GM23338 (cell line): ENCODE results near the gene NDOR1. TPM values are rescaled to one million over a fixed set of nuclear protein-coding genes. Genes with fewer than 3 reads are reported as not detected.

Experiments
- ATAC-seq: fragments of 200-7000 bp; cut with Tn5 transposase; 3 replicates; pipeline ENCODE4 v1.9.1; 2020
- DNase-seq: peaks from one replicate; pipeline ENCODE4 v3.0.0-alpha.2; 2015; ENCODE audit warnings: low spot score
- H2AFZ ChIP-seq: fragments of 200-600 bp; sonication (generic); 2 replicates; pipeline ENCODE4 v1.8.0; 2016; ENCODE audit warnings: antibody characterized with exemption, mild to moderate bottlenecking, moderate library complexity
- H3F3A ChIP-seq: fragments of 200-600 bp; sonication (generic); replicated peaks from 2 replicates; pipeline ENCODE4 v1.8.0; 2017; ENCODE audit warnings: antibody characterized with exemption, mixed run types, low read depth
- H3K27ac ChIP-seq: fragments of 200-600 bp; sonication (generic); 2 replicates; pipeline ENCODE4 v1.6.1; 2016; ENCODE audit warnings: low read depth
- H3K27me3 ChIP-seq: fragments of 200-600 bp; sonication (generic); 2 replicates; pipeline ENCODE4 v1.8.0; 2016; ENCODE audit warnings: mild to moderate bottlenecking, mixed run types, moderate library complexity; ENCODE audit not compliant: insufficient read depth
- H3K36me3 ChIP-seq: fragments of 200-600 bp; sonication (generic); 2 replicates; pipeline ENCODE4 v1.8.0; 2016; ENCODE audit warnings: mild to moderate bottlenecking; ENCODE audit not compliant: insufficient read depth
- H3K4me1 ChIP-seq: fragments of 200-600 bp; sonication (generic); 2 replicates; pipeline ENCODE4 v1.8.0; 2016; ENCODE audit warnings: mild to moderate bottlenecking, moderate library complexity; ENCODE audit not compliant: insufficient read depth
- H3K4me2 ChIP-seq: fragments of 200-600 bp; sonication (generic); 2 replicates; pipeline ENCODE4 v1.7.1; 2017; ENCODE audit warnings: mixed run types
- H3K4me3 ChIP-seq: fragments of 200-600 bp; sonication (generic); 2 replicates; pipeline ENCODE4 v1.6.1; 2016; ENCODE audit warnings: mixed run types
- H3K79me2 ChIP-seq: fragments of 200-600 bp; sonication (generic); replicated peaks from 2 replicates; pipeline ENCODE4 v1.8.0; 2017; ENCODE audit warnings: mild to moderate bottlenecking; ENCODE audit not compliant: insufficient read depth
- H3K9me2 ChIP-seq: fragments of 200-600 bp; sonication (generic); 2 replicates; pipeline ENCODE4 v1.8.0; 2017; ENCODE audit not compliant: insufficient read depth
- H4K20me1 ChIP-seq: fragments of 200-600 bp; sonication (generic); replicated peaks from 2 replicates; pipeline ENCODE4 v1.8.0; 2017; ENCODE audit warnings: mild to moderate bottlenecking; ENCODE audit not compliant: insufficient read depth
- H3K27ac Mint-ChIP-seq: 2 replicates; pipeline ENCODE4 v1.8.0; 2020; ENCODE audit warnings: inconsistent platforms, mild to moderate bottlenecking, moderate library complexity, mixed read lengths
- H3K27me3 Mint-ChIP-seq: 3 replicates; pipeline ENCODE4 v1.8.0; 2022; ENCODE audit warnings: low read depth, mild to moderate bottlenecking, moderate library complexity, mixed read lengths, inconsistent platforms; ENCODE audit not compliant: insufficient read depth, poor library complexity
- H3K36me3 Mint-ChIP-seq: 3 replicates; pipeline ENCODE4 v1.8.0; 2021; ENCODE audit warnings: low read depth, mild to moderate bottlenecking, inconsistent platforms, moderate library complexity, mixed read lengths
- H3K4me1 Mint-ChIP-seq: 3 replicates; pipeline ENCODE4 v1.8.0; 2020; ENCODE audit warnings: mild to moderate bottlenecking, inconsistent platforms, mixed read lengths
- H3K4me3 Mint-ChIP-seq: 3 replicates; pipeline ENCODE4 v1.8.0; 2021; ENCODE audit warnings: moderate library complexity, mild to moderate bottlenecking, inconsistent platforms, mixed read lengths
- H3K9me3 Mint-ChIP-seq: 3 replicates; pipeline ENCODE4 v1.8.0; 2020; ENCODE audit warnings: moderate library complexity, mild to moderate bottlenecking, inconsistent platforms, mixed read lengths
- EZH2phosphoT487 ChIP-seq: fragments of 200-600 bp; sonication (generic); IDR thresholded peaks from one replicate; pipeline ENCODE4 v1.8.1; 2018; ENCODE audit warnings: antibody characterized with exemption; ENCODE audit not compliant: unreplicated experiment
- JUNB ChIP-seq: IDR thresholded peaks from one replicate; pipeline ENCODE4 v1.6.1; 2016; ENCODE audit warnings: antibody characterized with exemption; ENCODE audit not compliant: unreplicated experiment
- NANOG ChIP-seq: IDR thresholded peaks from 2 replicates; pipeline ENCODE4 v1.6.1; 2016; ENCODE audit warnings: antibody characterized with exemption, borderline replicate concordance
- POLR2AphosphoS5 ChIP-seq: IDR thresholded peaks from 2 replicates; pipeline ENCODE4 v1.6.1; 2016; ENCODE audit warnings: antibody characterized with exemption, low read depth
- STAT1 ChIP-seq: IDR thresholded peaks from one replicate; pipeline ENCODE4 v1.6.1; 2016; ENCODE audit warnings: antibody characterized with exemption; ENCODE audit not compliant: unreplicated experiment
- ZNF331 ChIP-seq: fragments of 250-450 bp; sonication (Bioruptor Pico); IDR thresholded peaks from 2 replicates; pipeline ENCODE4 v1.5.0; 2020; ENCODE audit warnings: low read depth, mild to moderate bottlenecking, moderate library complexity
- polyA plus RNA-seq: library from polyadenylated mRNA; unstranded; fragments of >200 nt; fragmentation: Nextera tagmentation; extraction: Ambion mirVana; gene quantifications from 2 replicates; pipeline ENCODE4 v1.2.1, GENCODE V29; 2016
- total RNA-seq: library from RNA; depleted of rRNA; stranded (reverse); fragments of >200 nt; shearing (Covaris generic); gene quantifications from 2 replicates; pipeline ENCODE4 v1.2.3, GENCODE V29; 2014
- TF ChIP-seq, protein P1 (sequence below): IDR thresholded peaks from one replicate; pipeline ENCODE4 v1.6.1; 2018; ENCODE audit warnings: antibody characterized with exemption; ENCODE audit not compliant: unreplicated experiment
- TF ChIP-seq, protein P2 (sequence below), 2 experiments: fragments of 200-600 bp in 1 of 2; sonication (generic) in 1 of 2; conservative IDR thresholded peaks; 2 replicates each; pipeline versions ENCODE4 v1.5.1 to v1.6.1; 2016 to 2017; ENCODE audit warnings: antibody characterized with exemption in 2 of 2, low read depth in 2 of 2, mild to moderate bottlenecking in 2 of 2, moderate library complexity in 1 of 2
- TF ChIP-seq, protein P3 (sequence below): IDR thresholded peaks from 2 replicates; pipeline ENCODE4 v1.6.1; 2016; ENCODE audit warnings: antibody characterized with exemption
- TF ChIP-seq, protein P4 (sequence below): fragments of 250-450 bp; sonication (Bioruptor Pico); IDR thresholded peaks from 2 replicates; pipeline ENCODE4 v1.5.0; 2020; ENCODE audit warnings: mild to moderate bottlenecking, moderate library complexity

Gene NDOR1
- total and polyA plus RNA-seq, 2 experiments from 2014 or later = 19.4 to 38.1 TPM

DNA sequence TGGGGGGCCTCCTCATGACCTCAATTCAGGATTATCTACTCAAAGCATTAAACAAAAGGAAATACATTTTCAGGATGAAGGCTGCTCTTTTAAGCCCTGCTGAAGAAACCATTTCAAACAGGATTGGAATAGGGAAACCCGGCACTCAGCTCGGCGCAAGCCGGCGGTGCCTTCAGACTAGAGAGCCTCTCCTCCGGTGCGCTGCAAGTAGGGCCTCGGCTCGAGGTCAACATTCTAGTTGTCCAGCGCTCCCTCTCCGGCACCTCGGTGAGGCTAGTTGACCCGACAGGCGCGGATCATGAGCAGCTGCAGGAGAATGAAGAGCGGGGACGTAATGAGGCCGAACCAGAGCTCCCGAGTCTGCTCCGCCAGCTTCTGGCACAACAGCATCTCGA, 772 bp upstream of the NDOR1 start:
- H3K9me2 ChIP-seq = no peaks in the 10 kb centered on the region
- peak overlapping the region; percentile 98 for H3K4me2 ChIP-seq
- no peak overlapping the region for H2AFZ ChIP-seq
- peaks cover 42% of the 10 kb centered on the region for H3K79me2 ChIP-seq
- H4K20me1 ChIP-seq = peaks cover 14% of the 10 kb centered on the region
- Mint-ChIP-seq H3K9me3 (no peaks in the 10 kb centered on the region), H3K4me3 (peak overlapping the region; percentile 97), H3K27ac (peak overlapping the region; percentile 93), H3K36me3 (peaks cover 25% of the 10 kb centered on the region), H3K27me3 (peaks cover 22% of the 10 kb centered on the region), H3K4me1 (peaks cover 30% of the 10 kb centered on the region)
- H3K36me3 ChIP-seq = no peaks in the 10 kb centered on the region
- no peaks in the 10 kb centered on the region for H3K27me3 ChIP-seq
- H3K4me3 ChIP-seq = peak overlapping the region; percentile 98
- DNase-seq (no peak), ATAC-seq (no peak)
- TF ChIP-seq, protein P1, sequence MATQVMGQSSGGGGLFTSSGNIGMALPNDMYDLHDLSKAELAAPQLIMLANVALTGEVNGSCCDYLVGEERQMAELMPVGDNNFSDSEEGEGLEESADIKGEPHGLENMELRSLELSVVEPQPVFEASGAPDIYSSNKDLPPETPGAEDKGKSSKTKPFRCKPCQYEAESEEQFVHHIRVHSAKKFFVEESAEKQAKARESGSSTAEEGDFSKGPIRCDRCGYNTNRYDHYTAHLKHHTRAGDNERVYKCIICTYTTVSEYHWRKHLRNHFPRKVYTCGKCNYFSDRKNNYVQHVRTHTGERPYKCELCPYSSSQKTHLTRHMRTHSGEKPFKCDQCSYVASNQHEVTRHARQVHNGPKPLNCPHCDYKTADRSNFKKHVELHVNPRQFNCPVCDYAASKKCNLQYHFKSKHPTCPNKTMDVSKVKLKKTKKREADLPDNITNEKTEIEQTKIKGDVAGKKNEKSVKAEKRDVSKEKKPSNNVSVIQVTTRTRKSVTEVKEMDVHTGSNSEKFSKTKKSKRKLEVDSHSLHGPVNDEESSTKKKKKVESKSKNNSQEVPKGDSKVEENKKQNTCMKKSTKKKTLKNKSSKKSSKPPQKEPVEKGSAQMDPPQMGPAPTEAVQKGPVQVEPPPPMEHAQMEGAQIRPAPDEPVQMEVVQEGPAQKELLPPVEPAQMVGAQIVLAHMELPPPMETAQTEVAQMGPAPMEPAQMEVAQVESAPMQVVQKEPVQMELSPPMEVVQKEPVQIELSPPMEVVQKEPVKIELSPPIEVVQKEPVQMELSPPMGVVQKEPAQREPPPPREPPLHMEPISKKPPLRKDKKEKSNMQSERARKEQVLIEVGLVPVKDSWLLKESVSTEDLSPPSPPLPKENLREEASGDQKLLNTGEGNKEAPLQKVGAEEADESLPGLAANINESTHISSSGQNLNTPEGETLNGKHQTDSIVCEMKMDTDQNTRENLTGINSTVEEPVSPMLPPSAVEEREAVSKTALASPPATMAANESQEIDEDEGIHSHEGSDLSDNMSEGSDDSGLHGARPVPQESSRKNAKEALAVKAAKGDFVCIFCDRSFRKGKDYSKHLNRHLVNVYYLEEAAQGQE = no peak
- TF ChIP-seq, protein P2, sequence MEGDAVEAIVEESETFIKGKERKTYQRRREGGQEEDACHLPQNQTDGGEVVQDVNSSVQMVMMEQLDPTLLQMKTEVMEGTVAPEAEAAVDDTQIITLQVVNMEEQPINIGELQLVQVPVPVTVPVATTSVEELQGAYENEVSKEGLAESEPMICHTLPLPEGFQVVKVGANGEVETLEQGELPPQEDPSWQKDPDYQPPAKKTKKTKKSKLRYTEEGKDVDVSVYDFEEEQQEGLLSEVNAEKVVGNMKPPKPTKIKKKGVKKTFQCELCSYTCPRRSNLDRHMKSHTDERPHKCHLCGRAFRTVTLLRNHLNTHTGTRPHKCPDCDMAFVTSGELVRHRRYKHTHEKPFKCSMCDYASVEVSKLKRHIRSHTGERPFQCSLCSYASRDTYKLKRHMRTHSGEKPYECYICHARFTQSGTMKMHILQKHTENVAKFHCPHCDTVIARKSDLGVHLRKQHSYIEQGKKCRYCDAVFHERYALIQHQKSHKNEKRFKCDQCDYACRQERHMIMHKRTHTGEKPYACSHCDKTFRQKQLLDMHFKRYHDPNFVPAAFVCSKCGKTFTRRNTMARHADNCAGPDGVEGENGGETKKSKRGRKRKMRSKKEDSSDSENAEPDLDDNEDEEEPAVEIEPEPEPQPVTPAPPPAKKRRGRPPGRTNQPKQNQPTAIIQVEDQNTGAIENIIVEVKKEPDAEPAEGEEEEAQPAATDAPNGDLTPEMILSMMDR (conservative IDR thresholded peaks at IDR 0.05; ENCODE audit: low read depth in 2 of 2) = no peak
- TF ChIP-seq POLR2AphosphoS5 (no peak), ZNF331 (CRISPR knock-in tag) (no peak), STAT1 (no peak)
- peaks cover 24% of the 10 kb centered on the region for H3K4me1 ChIP-seq
- peaks cover 21% of the 10 kb centered on the region; the same call in 1 of the 2 replicates for H3F3A ChIP-seq
- no peak overlapping the region for H3K27ac ChIP-seq

DNA sequence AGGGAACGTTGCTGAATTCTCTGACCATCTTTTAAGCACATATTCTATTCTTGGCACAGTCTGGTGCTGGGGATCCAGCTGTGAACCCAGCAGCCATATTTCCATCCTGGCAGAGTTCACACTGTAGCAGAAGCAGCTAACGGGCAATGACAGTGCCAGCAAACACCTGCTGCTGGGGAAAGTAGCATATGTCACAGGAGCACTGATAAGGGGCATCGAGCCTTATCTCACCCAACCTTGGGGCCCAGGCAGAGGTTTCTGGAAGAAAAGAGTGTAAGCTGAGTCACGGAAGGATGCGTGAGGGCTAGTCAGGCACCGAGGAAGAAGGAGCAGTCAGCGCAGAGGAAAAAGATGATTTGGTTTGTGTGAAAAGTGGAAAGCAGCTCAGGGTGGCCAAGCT, 1.1 kb downstream of the NDOR1 start:
- Histone ChIP-seq H3K27me3 (no peaks in the 10 kb centered on the region), H4K20me1 (peaks cover 14% of the 10 kb centered on the region), H3K4me2 (peak overlapping the region; percentile 98), H3K79me2 (peaks cover 42% of the 10 kb centered on the region), H3K4me3 (peak overlapping the region; percentile 98), H3K36me3 (no peaks in the 10 kb centered on the region), H3K4me1 (peaks cover 20% of the 10 kb centered on the region), H2AFZ (no peak overlapping the region), H3K27ac (no peak overlapping the region), H3K9me2 (no peaks in the 10 kb centered on the region), H3F3A (peaks cover 16% of the 10 kb centered on the region; the same call in 1 of the 2 replicates)
- Mint-ChIP-seq H3K4me1 (peaks cover 28% of the 10 kb centered on the region), H3K4me3 (peak overlapping the region; percentile 97), H3K36me3 (peaks cover 33% of the 10 kb centered on the region), H3K27me3 (peaks cover 24% of the 10 kb centered on the region), H3K9me3 (no peaks in the 10 kb centered on the region; the same call in 2 of the 3 replicates), H3K27ac (no peak overlapping the region)
- ATAC-seq (no peak), DNase-seq (no peak)
- TF ChIP-seq JUNB = no peak
- TF ChIP-seq, protein P3, sequence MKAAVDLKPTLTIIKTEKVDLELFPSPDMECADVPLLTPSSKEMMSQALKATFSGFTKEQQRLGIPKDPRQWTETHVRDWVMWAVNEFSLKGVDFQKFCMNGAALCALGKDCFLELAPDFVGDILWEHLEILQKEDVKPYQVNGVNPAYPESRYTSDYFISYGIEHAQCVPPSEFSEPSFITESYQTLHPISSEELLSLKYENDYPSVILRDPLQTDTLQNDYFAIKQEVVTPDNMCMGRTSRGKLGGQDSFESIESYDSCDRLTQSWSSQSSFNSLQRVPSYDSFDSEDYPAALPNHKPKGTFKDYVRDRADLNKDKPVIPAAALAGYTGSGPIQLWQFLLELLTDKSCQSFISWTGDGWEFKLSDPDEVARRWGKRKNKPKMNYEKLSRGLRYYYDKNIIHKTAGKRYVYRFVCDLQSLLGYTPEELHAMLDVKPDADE = no peak
- TF ChIP-seq, protein P4, sequence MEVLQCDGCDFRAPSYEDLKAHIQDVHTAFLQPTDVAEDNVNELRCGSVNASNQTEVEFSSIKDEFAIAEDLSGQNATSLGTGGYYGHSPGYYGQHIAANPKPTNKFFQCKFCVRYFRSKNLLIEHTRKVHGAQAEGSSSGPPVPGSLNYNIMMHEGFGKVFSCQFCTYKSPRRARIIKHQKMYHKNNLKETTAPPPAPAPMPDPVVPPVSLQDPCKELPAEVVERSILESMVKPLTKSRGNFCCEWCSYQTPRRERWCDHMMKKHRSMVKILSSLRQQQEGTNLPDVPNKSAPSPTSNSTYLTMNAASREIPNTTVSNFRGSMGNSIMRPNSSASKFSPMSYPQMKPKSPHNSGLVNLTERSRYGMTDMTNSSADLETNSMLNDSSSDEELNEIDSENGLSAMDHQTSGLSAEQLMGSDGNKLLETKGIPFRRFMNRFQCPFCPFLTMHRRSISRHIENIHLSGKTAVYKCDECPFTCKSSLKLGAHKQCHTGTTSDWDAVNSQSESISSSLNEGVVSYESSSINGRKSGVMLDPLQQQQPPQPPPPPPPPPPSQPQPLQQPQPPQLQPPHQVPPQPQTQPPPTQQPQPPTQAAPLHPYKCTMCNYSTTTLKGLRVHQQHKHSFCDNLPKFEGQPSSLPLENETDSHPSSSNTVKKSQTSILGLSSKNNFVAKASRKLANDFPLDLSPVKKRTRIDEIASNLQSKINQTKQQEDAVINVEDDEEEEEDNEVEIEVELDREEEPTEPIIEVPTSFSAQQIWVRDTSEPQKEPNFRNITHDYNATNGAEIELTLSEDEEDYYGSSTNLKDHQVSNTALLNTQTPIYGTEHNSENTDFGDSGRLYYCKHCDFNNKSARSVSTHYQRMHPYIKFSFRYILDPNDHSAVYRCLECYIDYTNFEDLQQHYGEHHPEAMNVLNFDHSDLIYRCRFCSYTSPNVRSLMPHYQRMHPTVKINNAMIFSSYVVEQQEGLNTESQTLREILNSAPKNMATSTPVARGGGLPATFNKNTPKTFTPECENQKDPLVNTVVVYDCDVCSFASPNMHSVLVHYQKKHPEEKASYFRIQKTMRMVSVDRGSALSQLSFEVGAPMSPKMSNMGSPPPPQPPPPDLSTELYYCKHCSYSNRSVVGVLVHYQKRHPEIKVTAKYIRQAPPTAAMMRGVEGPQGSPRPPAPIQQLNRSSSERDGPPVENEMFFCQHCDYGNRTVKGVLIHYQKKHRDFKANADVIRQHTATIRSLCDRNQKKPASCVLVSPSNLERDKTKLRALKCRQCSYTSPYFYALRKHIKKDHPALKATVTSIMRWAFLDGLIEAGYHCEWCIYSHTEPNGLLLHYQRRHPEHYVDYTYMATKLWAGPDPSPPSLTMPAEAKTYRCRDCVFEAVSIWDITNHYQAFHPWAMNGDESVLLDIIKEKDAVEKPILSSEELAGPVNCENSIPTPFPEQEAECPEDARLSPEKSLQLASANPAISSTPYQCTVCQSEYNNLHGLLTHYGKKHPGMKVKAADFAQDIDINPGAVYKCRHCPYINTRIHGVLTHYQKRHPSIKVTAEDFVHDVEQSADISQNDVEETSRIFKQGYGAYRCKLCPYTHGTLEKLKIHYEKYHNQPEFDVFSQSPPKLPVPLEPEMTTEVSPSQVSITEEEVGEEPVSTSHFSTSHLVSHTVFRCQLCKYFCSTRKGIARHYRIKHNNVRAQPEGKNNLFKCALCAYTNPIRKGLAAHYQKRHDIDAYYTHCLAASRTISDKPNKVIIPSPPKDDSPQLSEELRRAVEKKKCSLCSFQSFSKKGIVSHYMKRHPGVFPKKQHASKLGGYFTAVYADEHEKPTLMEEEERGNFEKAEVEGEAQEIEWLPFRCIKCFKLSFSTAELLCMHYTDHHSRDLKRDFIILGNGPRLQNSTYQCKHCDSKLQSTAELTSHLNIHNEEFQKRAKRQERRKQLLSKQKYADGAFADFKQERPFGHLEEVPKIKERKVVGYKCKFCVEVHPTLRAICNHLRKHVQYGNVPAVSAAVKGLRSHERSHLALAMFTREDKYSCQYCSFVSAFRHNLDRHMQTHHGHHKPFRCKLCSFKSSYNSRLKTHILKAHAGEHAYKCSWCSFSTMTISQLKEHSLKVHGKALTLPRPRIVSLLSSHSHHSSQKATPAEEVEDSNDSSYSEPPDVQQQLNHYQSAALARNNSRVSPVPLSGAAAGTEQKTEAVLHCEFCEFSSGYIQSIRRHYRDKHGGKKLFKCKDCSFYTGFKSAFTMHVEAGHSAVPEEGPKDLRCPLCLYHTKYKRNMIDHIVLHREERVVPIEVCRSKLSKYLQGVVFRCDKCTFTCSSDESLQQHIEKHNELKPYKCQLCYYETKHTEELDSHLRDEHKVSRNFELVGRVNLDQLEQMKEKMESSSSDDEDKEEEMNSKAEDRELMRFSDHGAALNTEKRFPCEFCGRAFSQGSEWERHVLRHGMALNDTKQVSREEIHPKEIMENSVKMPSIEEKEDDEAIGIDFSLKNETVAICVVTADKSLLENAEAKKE (CRISPR knock-in tag) = no peak
- TF ChIP-seq STAT1 = no peak
- TF ChIP-seq NANOG = no peak
- TF ChIP-seq EZH2phosphoT487 = no peak
